GM12878 (cell line): ENCODE results near the gene HIGD1C. TPM values are rescaled to one million over a fixed set of nuclear protein-coding genes. Genes with fewer than 3 reads are reported as not detected.

Experiments
- ATAC-seq: fragments of 200-7000 bp; cut with Tn5 transposase; 3 replicates; pipeline ENCODE4 v1.9.1; 2020; ENCODE audit warnings: mild to moderate bottlenecking, moderate library complexity
- BruUV-seq: library from RNA; stranded (reverse); fragments of 400-500 nt; replicated peaks from 2 replicates; lab custom pipeline; 2021; lab: Mats Ljungman, UMichigan
- CTCF ChIA-PET: fragments of 300-600 bp; sonication (Branson Sonifier 250); formaldehyde crosslinking; extraction: SDS; loops from one replicate; lab custom pipeline; 2021; ENCODE audit warnings: inconsistent platforms; lab: Yijun Ruan, JAX
- POLR2A ChIA-PET: fragments of 350-600 bp; formaldehyde crosslinking; extraction: SDS; loops from one replicate; lab custom pipeline; 2021; ENCODE audit warnings: inconsistent platforms; lab: Charles Lee
- RAD21 ChIA-PET: fragments of 300-600 bp; sonication (Branson Sonifier 250); formaldehyde crosslinking; loops from one replicate; lab custom pipeline; 2023; ENCODE audit warnings: antibody characterized with exemption; ENCODE audit not compliant: unreplicated experiment; lab: Charles Lee
- SMC1A ChIA-PET: fragments of 300-600 bp; sonication (Branson Sonifier 250); formaldehyde crosslinking; loops from one replicate; lab custom pipeline; 2023; ENCODE audit not compliant: unreplicated experiment, uncharacterized antibody; lab: Charles Lee
- DNase-seq: peaks from one replicate; pipeline ENCODE4 v3.0.0-alpha.2; 2011; ENCODE audit warnings: low read depth, low spot score
- FAIRE-seq: peaks from 3 replicates; lab custom pipeline; 2011; peaks lifted over from hg19 to GRCh38; lab: Jason Lieb, UNC
- H2AFZ ChIP-seq: 2 replicates; pipeline ENCODE4 v1.6.0; 2011; ENCODE audit warnings: low read depth, low read length, control low read depth; ENCODE audit not compliant: control insufficient read depth
- H3K27ac ChIP-seq: 2 replicates; pipeline ENCODE4 v1.5.1; 2011; ENCODE audit warnings: control low read depth; ENCODE audit not compliant: control insufficient read depth, insufficient read depth
- H3K27me3 ChIP-seq, 2 experiments: replicated peaks in 1 of 2; 2 replicates each; pipeline versions ENCODE4 v1.6.0 to v1.6.1; 2011; ENCODE audit warnings: low read length in 1 of 2; ENCODE audit not compliant: control insufficient read depth in 2 of 2, insufficient read depth in 2 of 2
- H3K36me3 ChIP-seq, 2 experiments: 2 replicates each; pipeline ENCODE4 v1.5.1; 2011; ENCODE audit warnings: low read length in 1 of 2; ENCODE audit not compliant: control insufficient read depth in 2 of 2, insufficient read depth in 2 of 2
- H3K4me1 ChIP-seq: 2 replicates; pipeline ENCODE4 v1.6.1; 2011; ENCODE audit warnings: mild to moderate bottlenecking, low read length, moderate library complexity, mixed read lengths; ENCODE audit not compliant: control insufficient read depth, insufficient read depth
- H3K4me2 ChIP-seq: 2 replicates; pipeline ENCODE4 v1.6.0; 2011; ENCODE audit warnings: control low read depth; ENCODE audit not compliant: control insufficient read depth, insufficient read depth
- H3K4me3 ChIP-seq: fragments of 200-600 bp; sonication (generic); 2 replicates; pipeline ENCODE4 v1.5.1; 2016
- H3K79me2 ChIP-seq: 2 replicates; pipeline ENCODE4 v1.6.0; 2011; ENCODE audit warnings: low read length; ENCODE audit not compliant: control insufficient read depth, insufficient read depth
- H3K9ac ChIP-seq: 2 replicates; pipeline ENCODE4 v1.8.0; 2011; ENCODE audit warnings: low read length, control low read depth, mixed read lengths; ENCODE audit not compliant: control insufficient read depth, insufficient read depth
- H3K9me3 ChIP-seq: replicated peaks from 3 replicates; pipeline ENCODE4 v1.5.1; 2011; ENCODE audit warnings: mild to moderate bottlenecking, low read length; ENCODE audit not compliant: control insufficient read depth, insufficient read depth
- H4K20me1 ChIP-seq: 2 replicates; pipeline ENCODE4 v1.6.0; 2011; ENCODE audit not compliant: control insufficient read depth, insufficient read depth
- IKZF2 ChIP-seq, 2 experiments: fragments of 450-650 bp; IDR thresholded peaks; 2 replicates each; pipeline ENCODE4 v1.6.1; 2017; ENCODE audit warnings: mild to moderate bottlenecking in 2 of 2, moderate library complexity in 2 of 2
- KLF5 ChIP-seq: fragments of 450-650 bp; IDR thresholded peaks from 2 replicates; pipeline ENCODE4 v1.6.1; 2014; ENCODE audit warnings: mild to moderate bottlenecking; ENCODE audit not compliant: partially characterized antibody
- POLR2AphosphoS2 ChIP-seq: IDR thresholded peaks from 2 replicates; pipeline ENCODE4 v1.6.1; 2011; ENCODE audit warnings: low read depth, mild to moderate bottlenecking, low read length, improper control_type of control experiment, moderate library complexity
- RAD21 ChIP-seq: IDR thresholded peaks from 2 replicates; pipeline ENCODE4 v1.6.1; 2011; ENCODE audit warnings: mild to moderate bottlenecking, low read depth, low read length, moderate library complexity; ENCODE audit not compliant: insufficient read depth
- SMARCA5 ChIP-seq: fragments of 450-650 bp; IDR thresholded peaks from 2 replicates; pipeline ENCODE4 v1.6.1; 2017; ENCODE audit warnings: mild to moderate bottlenecking
- SUZ12 ChIP-seq: fragments of 200-600 bp; sonication (generic); IDR thresholded peaks from one replicate; pipeline ENCODE4 v1.6.1; 2018; ENCODE audit warnings: antibody characterized with exemption, mild to moderate bottlenecking; ENCODE audit not compliant: unreplicated experiment
- WGBS: methylation state at CpG from one replicate; pipeline ENCODE4 v1.1.6; 2016; ENCODE audit warnings: low lambda C conversion rate; ENCODE audit not compliant: insufficient replicate concordance, insufficient coverage; ENCODE audit errors: missing lambda C conversion rate; 5-methylcytosine and 5-hydroxymethylcytosine counted together
- in situ Hi-C: fragments of 300-500 bp; cut with MboI; formaldehyde crosslinking; loops from 9 replicates; pipeline ENCODE4 v1.14.3; 2018; ENCODE audit warnings: mixed read lengths
- intact Hi-C: fragments of 100-400 bp; cut with micrococcal nuclease; formaldehyde crosslinking; loops from one replicate; pipeline ENCODE4 v1.14.2; 2022; ENCODE audit not compliant: unreplicated experiment
- polyA plus RNA-seq, 11 experiments: library from polyadenylated mRNA; depleted of rRNA in 4 of 11; unstranded in 6 of 11; stranded (reverse) in 5 of 11; fragments of >200 nt; fragmentation: Nextera tagmentation in 4 of 11; fragmentation: Illumina TruSeq in 1 of 11; extraction: Ambion mirVana in 4 of 11; extraction: Trizol in 1 of 11; gene quantifications; 1 replicate in 1 of 11; 2 replicates in 10 of 11; pipeline versions ENCODE4 v1.2.1 to v1.2.3, GENCODE V29; 2011 to 2016; ENCODE audit warnings: inconsistent platforms in 2 of 11, missing spikeins in 2 of 11, low read depth in 1 of 11
- total RNA-seq, 4 experiments: library from RNA; depleted of rRNA in 3 of 4; stranded (reverse); fragments of >200 nt in 3 of 4; fragmentation: Illumina TruSeq in 1 of 4; extraction: Trizol in 1 of 4; gene quantifications; 2 replicates each; pipeline versions ENCODE4 v1.2.1 to v1.2.3, GENCODE V29; 2013 to 2021
- TF ChIP-seq, protein P1 (sequence below): fragments of 450-650 bp; IDR thresholded peaks from 2 replicates; pipeline ENCODE4 v1.6.1; 2017; ENCODE audit warnings: borderline replicate concordance
- TF ChIP-seq, protein P2 (sequence below): fragments of 450-650 bp; IDR thresholded peaks from 2 replicates; pipeline ENCODE4 v1.6.1; 2016; ENCODE audit warnings: mild to moderate bottlenecking
- TF ChIP-seq, protein P3 (sequence below): fragments of 450-650 bp; IDR thresholded peaks from 2 replicates; pipeline ENCODE4 v1.6.1; 2017; ENCODE audit warnings: mild to moderate bottlenecking, moderate library complexity

The HIGD1C gene
- total and polyA plus RNA-seq, 10 of the 15 experiments (the other 5 are each of a cell fraction or from before 2014, with no cell fraction given): not detected

DNA sequence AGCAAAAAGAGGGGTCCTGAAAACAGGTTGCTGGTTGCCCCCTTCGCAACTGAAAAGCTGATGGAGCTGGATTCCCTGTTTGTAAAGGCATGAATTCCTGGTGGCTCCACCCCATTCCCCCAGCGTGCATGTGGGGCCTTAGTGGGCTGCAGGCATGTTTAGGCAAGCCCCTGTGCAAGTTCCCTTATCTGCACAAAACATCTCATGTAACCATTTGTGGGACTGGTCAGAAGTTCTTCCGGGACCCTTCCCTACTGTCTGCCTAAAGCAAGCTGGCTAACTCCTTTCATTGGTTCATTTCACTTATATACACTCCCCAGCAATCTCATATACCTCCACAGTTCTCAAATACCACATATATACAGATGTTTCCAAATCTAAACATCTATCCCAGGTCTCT is 24.0 kb upstream of the HIGD1C start:
- Histone ChIP-seq H3K4me1 (peaks cover 18% of the 10 kb centered on the region), H2AFZ (no peak overlapping the region), H3K79me2 (no peaks in the 10 kb centered on the region), H3K27ac (no peak overlapping the region), H3K9ac (no peak overlapping the region), H3K4me2 (peak overlapping the region; percentile 67), H3K4me3 (peak overlapping the region; percentile 26; the same call in 1 of the 2 replicates), H3K36me3 (no peaks in the 10 kb centered on the region), H3K9me3 (no peaks in the 10 kb centered on the region; the same call in 2 of the 3 replicates), H3K27me3 (no peaks in the 10 kb centered on the region), H4K20me1 (no peaks in the 10 kb centered on the region)
- WGBS: 62% methylated on average over 3 of the region's 3 CpGs
- ATAC-seq (no peak), DNase-seq (no peak), FAIRE-seq (no peak)
- BruUV-seq: no TSS peak
- ChIA-PET CTCF (no interaction called here), RAD21 (no interaction called here), POLR2A (no interaction called here), SMC1A (interaction anchor here (0.8 to 2.2 kb wide), 3 partner anchors 9 to 963 kb away, joined by 3 to 6 read pairs (median 3); no protein-coding TSS in a partner anchor)
- in situ Hi-C loops: no loop called here
- TF ChIP-seq, protein P1, sequence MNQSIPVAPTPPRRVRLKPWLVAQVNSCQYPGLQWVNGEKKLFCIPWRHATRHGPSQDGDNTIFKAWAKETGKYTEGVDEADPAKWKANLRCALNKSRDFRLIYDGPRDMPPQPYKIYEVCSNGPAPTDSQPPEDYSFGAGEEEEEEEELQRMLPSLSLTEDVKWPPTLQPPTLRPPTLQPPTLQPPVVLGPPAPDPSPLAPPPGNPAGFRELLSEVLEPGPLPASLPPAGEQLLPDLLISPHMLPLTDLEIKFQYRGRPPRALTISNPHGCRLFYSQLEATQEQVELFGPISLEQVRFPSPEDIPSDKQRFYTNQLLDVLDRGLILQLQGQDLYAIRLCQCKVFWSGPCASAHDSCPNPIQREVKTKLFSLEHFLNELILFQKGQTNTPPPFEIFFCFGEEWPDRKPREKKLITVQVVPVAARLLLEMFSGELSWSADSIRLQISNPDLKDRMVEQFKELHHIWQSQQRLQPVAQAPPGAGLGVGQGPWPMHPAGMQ: no peak
- no peak for TF ChIP-seq SMARCA5
- no peak for TF ChIP-seq RAD21
- TF ChIP-seq SUZ12: no peak
- TF ChIP-seq, protein P2, sequence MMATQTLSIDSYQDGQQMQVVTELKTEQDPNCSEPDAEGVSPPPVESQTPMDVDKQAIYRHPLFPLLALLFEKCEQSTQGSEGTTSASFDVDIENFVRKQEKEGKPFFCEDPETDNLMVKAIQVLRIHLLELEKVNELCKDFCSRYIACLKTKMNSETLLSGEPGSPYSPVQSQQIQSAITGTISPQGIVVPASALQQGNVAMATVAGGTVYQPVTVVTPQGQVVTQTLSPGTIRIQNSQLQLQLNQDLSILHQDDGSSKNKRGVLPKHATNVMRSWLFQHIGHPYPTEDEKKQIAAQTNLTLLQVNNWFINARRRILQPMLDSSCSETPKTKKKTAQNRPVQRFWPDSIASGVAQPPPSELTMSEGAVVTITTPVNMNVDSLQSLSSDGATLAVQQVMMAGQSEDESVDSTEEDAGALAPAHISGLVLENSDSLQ: no peak
- TF ChIP-seq KLF5: no peak
- no peak for TF ChIP-seq POLR2AphosphoS2
- TF ChIP-seq, protein P3, sequence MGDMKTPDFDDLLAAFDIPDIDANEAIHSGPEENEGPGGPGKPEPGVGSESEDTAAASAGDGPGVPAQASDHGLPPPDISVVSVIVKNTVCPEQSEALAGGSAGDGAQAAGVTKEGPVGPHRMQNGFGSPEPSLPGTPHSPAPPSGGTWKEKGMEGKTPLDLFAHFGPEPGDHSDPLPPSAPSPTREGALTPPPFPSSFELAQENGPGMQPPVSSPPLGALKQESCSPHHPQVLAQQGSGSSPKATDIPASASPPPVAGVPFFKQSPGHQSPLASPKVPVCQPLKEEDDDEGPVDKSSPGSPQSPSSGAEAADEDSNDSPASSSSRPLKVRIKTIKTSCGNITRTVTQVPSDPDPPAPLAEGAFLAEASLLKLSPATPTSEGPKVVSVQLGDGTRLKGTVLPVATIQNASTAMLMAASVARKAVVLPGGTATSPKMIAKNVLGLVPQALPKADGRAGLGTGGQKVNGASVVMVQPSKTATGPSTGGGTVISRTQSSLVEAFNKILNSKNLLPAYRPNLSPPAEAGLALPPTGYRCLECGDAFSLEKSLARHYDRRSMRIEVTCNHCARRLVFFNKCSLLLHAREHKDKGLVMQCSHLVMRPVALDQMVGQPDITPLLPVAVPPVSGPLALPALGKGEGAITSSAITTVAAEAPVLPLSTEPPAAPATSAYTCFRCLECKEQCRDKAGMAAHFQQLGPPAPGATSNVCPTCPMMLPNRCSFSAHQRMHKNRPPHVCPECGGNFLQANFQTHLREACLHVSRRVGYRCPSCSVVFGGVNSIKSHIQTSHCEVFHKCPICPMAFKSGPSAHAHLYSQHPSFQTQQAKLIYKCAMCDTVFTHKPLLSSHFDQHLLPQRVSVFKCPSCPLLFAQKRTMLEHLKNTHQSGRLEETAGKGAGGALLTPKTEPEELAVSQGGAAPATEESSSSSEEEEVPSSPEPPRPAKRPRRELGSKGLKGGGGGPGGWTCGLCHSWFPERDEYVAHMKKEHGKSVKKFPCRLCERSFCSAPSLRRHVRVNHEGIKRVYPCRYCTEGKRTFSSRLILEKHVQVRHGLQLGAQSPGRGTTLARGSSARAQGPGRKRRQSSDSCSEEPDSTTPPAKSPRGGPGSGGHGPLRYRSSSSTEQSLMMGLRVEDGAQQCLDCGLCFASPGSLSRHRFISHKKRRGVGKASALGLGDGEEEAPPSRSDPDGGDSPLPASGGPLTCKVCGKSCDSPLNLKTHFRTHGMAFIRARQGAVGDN: no peak
- TF ChIP-seq IKZF2 (IDR thresholded peaks at IDR 0.05): no peak
- intact Hi-C loops: loop anchor here (5.0 kb wide), 1 partner anchor 99 kb away; the partner anchor contains the start of gene SLC11A2
